Naive B cell (primary cell): ENCODE data around the gene CFAP210. TPM values are rescaled to one million over a fixed set of nuclear protein-coding genes. Genes with fewer than 3 reads are reported as not detected.

Experiments
- ATAC-seq, 2 donors: fragments of 150-1000 bp; cut with Tn5 transposase; 2 replicates each; pipeline ENCODE4 v1.10.0; 2021; ENCODE audit warnings: low read depth in 2 of 2, mild to moderate bottlenecking in 2 of 2, moderate library complexity in 2 of 2
- DNase-seq: peaks from one replicate; pipeline ENCODE4 v3.0.0; 2022
- H3K27ac Mint-ChIP-seq, 6 donors: one replicate each; pipeline ENCODE4 v1.8.0; 2020 to 2022; ENCODE audit warnings: mild to moderate bottlenecking in 6 of 6, mixed read lengths in 6 of 6, moderate library complexity in 5 of 6, inconsistent platforms in 2 of 6
- H3K27me3 Mint-ChIP-seq, 3 donors: one replicate each; pipeline ENCODE4 v1.8.0; 2021 to 2022; ENCODE audit warnings: mixed read lengths in 3 of 3, mild to moderate bottlenecking in 1 of 3
- H3K36me3 Mint-ChIP-seq, 2 donors: one replicate each; pipeline ENCODE4 v1.8.0; 2020 to 2022; ENCODE audit warnings: mixed read lengths in 2 of 2, inconsistent platforms in 1 of 2, mild to moderate bottlenecking in 1 of 2
- H3K4me1 Mint-ChIP-seq, 3 donors: one replicate each; pipeline ENCODE4 v1.8.0; 2020 to 2022; ENCODE audit warnings: mixed read lengths in 3 of 3, inconsistent platforms in 1 of 3, mild to moderate bottlenecking in 1 of 3, moderate library complexity in 1 of 3
- H3K4me3 Mint-ChIP-seq, 8 donors: one replicate each; pipeline ENCODE4 v1.8.0; 2020 to 2022; ENCODE audit warnings: mild to moderate bottlenecking in 8 of 8, mixed read lengths in 8 of 8, moderate library complexity in 8 of 8, inconsistent platforms in 2 of 8
- H3K9me3 Mint-ChIP-seq, 7 donors: one replicate each; pipeline ENCODE4 v1.8.0; 2020 to 2022; ENCODE audit warnings: mixed read lengths in 7 of 7, mild to moderate bottlenecking in 5 of 7, inconsistent platforms in 2 of 7, moderate library complexity in 1 of 7
- polyA plus RNA-seq, 6 donors: library from polyadenylated mRNA; unstranded; fragments of 300-500 nt; fragmentation: Illumina TruSeq; gene quantifications; one replicate each; pipeline ENCODE4 v1.2.3, GENCODE V29; 2021; ENCODE audit warnings: low read depth in 6 of 6

Gene CFAP210
- polyA plus RNA-seq, 6 donors from 2014 or later: not detected

DNA sequence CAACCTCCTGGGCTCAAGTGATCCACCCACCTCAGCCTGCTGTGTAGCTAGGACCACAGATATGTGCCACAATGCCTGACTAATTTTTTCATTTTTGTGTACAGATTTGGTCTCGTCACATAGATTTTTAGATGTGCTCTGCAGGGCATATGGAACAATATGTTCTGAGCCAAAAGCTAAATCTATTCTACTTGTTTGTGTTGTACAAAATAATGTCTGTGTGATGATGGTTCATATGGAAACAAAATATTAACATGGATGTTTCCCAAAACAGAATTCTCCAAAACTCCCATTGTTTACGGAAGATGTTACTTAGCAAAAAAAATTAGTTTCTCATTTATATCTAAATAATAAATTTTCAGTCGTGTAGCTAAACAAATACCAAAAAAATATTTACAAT, 26.8 kb upstream of the CFAP210 start:
- Mint-ChIP-seq H3K9me3 (peaks cover 0 to under 1% (median 0%) of the 10 kb centered on the region in 7 donors), H3K4me3 (no peak overlapping the region), H3K4me1 (no peaks in the 10 kb centered on the region), H3K27me3 (no peaks in the 10 kb centered on the region), H3K36me3 (no peaks in the 10 kb centered on the region), H3K27ac (no peak overlapping the region)
- ATAC-seq (no peak), DNase-seq (no peak)

DNA sequence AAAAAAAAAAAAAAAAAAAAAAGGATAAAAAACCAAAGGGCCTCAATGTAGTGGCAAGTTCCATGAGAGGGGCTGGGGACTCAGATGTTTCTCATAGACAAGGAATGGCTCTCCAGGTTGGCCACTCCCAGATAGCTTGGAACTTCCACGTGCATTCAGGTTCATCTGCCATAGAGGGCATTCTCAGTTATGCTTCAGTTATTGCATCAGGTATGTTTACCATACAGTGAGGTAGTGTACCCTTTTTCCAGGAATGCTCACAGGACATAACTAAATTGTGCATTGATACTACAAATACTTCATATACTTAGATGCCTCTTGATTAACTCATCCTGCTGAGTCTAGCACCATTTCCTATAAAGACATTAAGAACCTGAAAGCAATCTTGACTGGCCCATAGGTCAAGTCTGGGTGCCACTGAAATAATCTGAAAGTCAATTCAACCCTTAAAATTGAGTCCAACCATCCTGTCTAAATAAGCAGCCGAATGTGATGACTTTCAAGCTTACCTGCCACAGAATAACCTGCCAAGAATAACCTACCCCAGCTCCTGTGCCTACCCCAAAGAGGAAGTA, 24.8 kb upstream of the CFAP210 start:
- Mint-ChIP-seq H3K27ac (peak overlapping the region in 1 of 6 donors; percentile 30), H3K27me3 (no peaks in the 10 kb centered on the region), H3K4me1 (no peaks in the 10 kb centered on the region), H3K9me3 (no peaks in the 10 kb centered on the region), H3K36me3 (no peaks in the 10 kb centered on the region), H3K4me3 (no peak overlapping the region)
- DNase-seq (no peak), ATAC-seq (no peak)

DNA sequence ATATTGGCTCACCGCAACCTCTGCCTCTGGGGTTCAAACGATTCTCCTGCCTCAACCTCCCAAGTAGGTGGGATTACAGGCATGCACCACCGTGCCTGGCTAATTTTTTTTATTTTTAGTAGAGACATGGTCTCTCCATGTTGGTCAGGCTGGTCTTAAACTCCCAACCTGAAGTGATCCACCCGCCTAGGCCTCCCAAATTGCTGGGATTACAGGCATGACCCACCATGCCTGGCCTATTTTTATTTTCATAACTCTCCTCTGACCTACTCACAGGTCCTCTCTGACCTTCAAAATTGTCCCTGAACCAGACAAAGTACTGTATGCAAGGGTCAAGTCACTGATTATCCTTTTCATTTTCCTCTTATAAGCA, 23.5 kb upstream of the CFAP210 start:
- ATAC-seq: no peak
- H3K4me3 Mint-ChIP-seq: no peak overlapping the region
- H3K4me1 Mint-ChIP-seq: no peaks in the 10 kb centered on the region
- H3K27me3 Mint-ChIP-seq: no peaks in the 10 kb centered on the region
- no peak overlapping the region for H3K27ac Mint-ChIP-seq
- no peak for DNase-seq
- no peaks in the 10 kb centered on the region for H3K36me3 Mint-ChIP-seq
- H3K9me3 Mint-ChIP-seq: no peaks in the 10 kb centered on the region

DNA sequence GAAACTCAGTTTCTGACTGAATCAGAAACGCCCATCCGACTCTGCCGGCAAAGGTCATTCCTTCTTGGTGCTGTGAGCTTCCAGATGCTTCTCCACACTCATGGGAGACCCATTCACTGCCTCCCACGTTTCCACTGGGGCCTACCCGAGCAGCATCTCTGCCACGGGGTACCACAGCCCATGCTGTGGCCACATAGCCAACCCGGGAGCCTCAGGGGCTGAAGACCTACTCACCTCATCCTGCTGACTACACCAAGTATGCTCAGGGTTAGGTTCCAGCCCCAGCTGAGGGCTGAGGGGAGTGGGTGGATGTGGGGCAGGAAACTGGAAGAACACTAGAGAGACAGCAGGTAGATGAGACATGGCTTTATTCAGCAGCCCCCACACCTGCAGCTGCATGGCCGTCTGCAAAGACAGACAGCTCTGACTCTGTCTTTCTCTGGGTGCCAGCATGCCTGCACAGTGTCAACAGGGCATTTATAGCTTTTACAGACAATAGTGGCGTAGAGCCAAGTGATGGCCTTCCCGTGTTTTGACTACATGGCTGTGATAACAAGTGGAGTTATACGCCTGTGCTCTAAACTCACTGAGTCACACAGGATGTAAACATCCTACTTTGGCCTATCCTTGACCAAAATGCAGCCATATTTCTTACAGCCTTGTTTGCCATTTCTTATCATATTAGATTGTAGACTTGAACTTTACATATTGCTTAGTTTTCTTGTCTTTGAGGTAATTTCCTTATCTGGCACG, 22.9 kb upstream of the CFAP210 start:
- no peak overlapping the region for H3K27ac Mint-ChIP-seq
- H3K4me1 Mint-ChIP-seq: no peaks in the 10 kb centered on the region
- DNase-seq (no peak), ATAC-seq (no peak)
- no peak overlapping the region for H3K4me3 Mint-ChIP-seq
- peaks cover 0 to 1% (median under 1%) of the 10 kb centered on the region in 7 donors for H3K9me3 Mint-ChIP-seq
- no peaks in the 10 kb centered on the region for H3K36me3 Mint-ChIP-seq
- H3K27me3 Mint-ChIP-seq: no peaks in the 10 kb centered on the region

DNA sequence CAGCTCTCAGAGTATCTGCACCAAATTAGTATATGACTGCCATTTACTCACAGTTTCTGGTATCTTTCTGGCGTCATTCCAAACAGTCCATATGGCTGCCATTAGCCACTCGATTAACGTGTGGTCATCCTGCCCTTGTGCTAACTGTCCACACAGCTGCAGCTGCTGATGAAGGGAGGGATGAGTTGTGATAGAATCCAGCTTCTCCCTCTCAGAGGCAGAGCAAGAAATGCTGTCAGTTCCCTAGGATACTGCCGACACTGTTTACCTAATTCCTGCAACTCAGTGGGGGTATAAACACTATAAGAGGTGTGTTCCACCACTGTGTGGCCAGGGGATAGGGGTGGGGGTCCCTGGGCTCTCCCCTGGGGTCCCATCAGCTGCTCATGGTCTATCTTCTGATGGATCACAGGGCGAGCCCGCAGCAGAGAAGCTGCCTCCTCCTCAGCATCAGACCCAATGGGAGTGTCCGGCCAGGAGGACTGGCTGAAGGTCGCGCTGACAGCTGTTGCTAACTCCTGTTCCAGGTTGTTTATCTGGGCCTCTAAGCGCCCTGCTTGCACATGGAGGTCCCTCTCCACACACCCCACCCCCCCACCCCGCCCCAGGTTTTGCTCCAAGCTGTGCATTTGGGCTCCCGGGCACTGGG, 22.2 kb upstream of the CFAP210 start:
- H3K27me3 Mint-ChIP-seq: no peaks in the 10 kb centered on the region
- peaks cover 0 to 7% of the 10 kb centered on the region in 2 donors for H3K36me3 Mint-ChIP-seq
- H3K4me1 Mint-ChIP-seq: no peaks in the 10 kb centered on the region
- H3K27ac Mint-ChIP-seq: no peak overlapping the region
- ATAC-seq: no peak
- peaks cover 0 to 9% (median 2%) of the 10 kb centered on the region in 7 donors for H3K9me3 Mint-ChIP-seq
- no peak overlapping the region for H3K4me3 Mint-ChIP-seq
- DNase-seq: no peak

DNA sequence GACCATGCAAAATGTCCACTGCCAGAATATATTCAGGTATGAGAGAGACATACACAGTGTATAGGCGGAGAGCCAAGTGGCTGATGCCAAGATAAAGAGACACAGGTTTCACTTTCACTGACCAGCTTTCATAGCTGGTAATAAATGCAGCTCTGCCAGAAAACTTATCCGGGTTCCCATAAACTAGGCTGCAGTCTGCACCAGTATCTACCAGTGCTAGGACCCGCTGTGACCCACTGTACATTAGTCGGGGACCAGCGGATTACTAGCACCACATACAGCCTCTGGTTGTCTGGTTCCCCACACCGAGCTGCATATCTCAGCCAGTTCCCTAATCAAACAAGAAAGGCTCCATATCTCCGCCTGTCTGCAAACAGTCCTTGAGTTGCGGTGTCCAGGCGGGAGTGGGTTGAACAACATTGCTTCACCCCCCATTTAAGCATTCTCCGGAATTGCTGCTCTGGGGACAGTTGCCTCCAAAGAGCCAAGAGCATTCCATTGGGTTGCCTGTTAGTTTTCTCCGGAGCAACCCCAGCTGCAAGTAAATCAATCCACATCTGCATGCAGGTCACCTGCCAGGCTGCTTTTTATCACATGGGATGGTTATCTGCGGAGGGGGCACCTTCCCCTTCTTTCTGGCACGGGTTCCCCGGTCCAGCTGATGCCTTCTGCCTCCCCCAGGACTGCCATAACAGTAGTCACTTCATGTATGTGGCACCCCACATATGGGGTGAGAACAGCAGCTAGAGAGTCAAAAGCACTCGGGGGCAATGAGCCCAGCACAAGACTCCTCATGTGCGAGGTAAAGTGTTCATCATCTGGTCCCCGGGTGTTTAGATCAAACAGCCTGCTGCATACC, 21.4 kb upstream of the CFAP210 start:
- DNase-seq (no peak), ATAC-seq (no peak)
- Mint-ChIP-seq H3K4me3 (peak overlapping the region in 1 of 8 donors; percentile 36), H3K36me3 (peaks cover 0 to 9% of the 10 kb centered on the region in 2 donors), H3K4me1 (no peaks in the 10 kb centered on the region), H3K9me3 (peaks cover 0 to 10% (median 2%) of the 10 kb centered on the region in 7 donors), H3K27me3 (no peaks in the 10 kb centered on the region), H3K27ac (no peak overlapping the region)

DNA sequence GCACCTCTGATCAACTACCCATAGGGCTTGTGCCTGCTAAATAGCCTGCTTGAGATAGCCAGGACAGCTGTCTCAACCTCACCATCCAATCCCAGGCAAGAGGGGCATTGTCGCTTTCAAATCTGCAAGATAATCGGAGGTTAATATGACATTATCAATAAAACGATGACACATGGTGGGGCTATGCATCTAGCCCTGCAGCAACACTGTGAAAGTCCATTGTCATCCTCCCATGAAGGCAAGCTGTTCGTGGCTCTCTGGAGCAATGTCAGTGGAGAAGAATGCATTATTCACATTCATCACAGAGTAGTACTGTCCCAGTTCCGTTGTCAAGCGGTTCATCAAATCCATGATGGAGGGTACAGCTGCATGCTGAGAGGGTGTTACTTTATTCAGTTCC, 20.5 kb upstream of the CFAP210 start:
- H3K9me3 Mint-ChIP-seq: peaks cover 0 to 10% (median 2%) of the 10 kb centered on the region in 7 donors
- DNase-seq: no peak
- no peaks in the 10 kb centered on the region for H3K27me3 Mint-ChIP-seq
- no peak overlapping the region for H3K4me3 Mint-ChIP-seq
- H3K27ac Mint-ChIP-seq: no peak overlapping the region
- no peaks in the 10 kb centered on the region for H3K4me1 Mint-ChIP-seq
- H3K36me3 Mint-ChIP-seq: peaks cover 0 to 9% of the 10 kb centered on the region in 2 donors
- no peak for ATAC-seq

DNA sequence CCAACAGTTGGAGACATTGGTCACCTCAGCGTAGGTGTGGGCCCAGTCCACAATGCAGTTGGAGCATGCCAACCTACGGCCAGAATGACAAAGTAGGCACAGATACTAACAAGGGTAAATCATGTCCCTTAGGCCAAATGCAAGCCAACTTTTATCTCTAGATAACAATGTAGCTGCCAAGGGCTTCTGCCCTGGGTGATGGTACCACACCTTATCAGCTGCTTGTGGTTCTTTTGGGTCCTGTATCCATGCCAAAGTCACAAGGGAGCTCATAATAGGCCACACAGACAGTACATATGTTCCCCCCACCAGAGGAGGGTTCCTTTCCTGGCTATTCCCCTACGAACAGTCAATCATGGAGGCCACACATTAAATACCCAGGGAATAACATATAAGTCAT, 19.1 kb upstream of the CFAP210 start:
- ATAC-seq (no peak), DNase-seq (no peak)
- Mint-ChIP-seq H3K4me1 (no peaks in the 10 kb centered on the region), H3K36me3 (peaks cover 0 to 9% of the 10 kb centered on the region in 2 donors), H3K4me3 (no peak overlapping the region), H3K9me3 (peaks cover 0 to 10% (median 2%) of the 10 kb centered on the region in 7 donors), H3K27ac (no peak overlapping the region), H3K27me3 (no peaks in the 10 kb centered on the region)

DNA sequence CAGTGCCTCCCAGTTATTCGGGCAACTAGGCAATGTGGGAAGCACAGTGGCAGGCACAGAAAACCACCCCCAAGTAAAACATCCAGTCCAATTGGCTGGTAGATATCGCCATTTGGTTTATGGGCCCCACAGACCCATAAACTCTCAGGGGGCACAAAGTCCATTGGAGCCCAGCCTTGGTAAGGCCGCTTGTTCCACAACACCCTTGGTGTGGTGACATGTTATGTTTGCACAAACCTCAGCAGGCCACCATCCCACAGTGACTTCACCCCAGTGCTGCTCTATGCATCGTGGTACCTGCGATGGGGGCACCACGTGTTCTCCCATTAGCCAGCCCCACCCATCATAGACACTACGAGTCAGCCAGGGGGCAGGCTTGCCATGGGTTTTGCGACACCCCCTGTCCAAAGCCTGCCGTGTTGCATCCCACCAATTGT, 18.6 kb upstream of the CFAP210 start:
- H3K27me3 Mint-ChIP-seq: no peaks in the 10 kb centered on the region
- no peak for ATAC-seq

DNA sequence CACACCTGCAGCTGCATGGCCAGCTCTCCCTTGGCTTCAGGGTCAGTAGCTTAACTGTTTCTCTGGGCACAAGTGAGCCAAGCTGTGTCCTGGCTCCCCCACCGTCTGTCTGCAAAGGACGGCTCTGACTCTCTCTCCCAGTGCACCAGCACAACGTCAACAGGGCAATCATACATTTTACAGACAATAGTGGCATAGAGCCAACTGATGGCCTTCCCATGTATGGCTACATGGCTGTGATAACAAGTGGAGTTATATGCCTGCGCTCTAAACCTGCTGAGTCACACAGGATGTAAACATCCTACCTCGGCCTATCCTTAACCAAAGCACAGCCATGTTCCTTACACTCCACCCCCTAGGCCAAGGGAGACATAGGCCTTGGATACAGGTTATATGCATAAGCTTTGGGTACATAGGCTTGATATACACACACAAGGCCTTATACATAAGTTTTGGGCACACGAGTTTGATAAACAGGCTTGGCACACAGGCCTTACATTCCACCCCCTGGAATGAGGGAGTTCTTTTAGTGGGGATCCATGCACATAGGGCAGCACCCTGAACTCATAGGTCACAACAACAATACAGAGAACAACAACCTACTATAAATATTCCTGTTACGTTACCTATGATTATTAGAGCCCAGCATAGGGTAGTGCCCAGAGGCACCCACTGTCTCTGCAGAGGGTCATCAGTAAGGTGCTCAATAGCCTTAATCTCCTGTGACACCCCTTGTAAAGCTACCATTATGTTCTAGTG, 17.7 kb upstream of the CFAP210 start:
- Mint-ChIP-seq H3K27ac (peak overlapping the region in 1 of 6 donors; percentile 14), H3K27me3 (no peaks in the 10 kb centered on the region), H3K4me3 (no peak overlapping the region), H3K4me1 (peaks cover 0 to 6% (median 0%) of the 10 kb centered on the region in 3 donors), H3K36me3 (peaks cover 0 to 9% of the 10 kb centered on the region in 2 donors), H3K9me3 (peaks cover 0 to 10% (median 3%) of the 10 kb centered on the region in 7 donors)
- no peak for ATAC-seq
- DNase-seq: no peak

More for the DNA sequence above, 18.6 kb upstream of the CFAP210 start:
- Mint-ChIP-seq H3K36me3 (peaks cover 0 to 9% of the 10 kb centered on the region in 2 donors), H3K4me1 (peaks cover 0 to 1% (median 0%) of the 10 kb centered on the region in 3 donors), H3K4me3 (no peak overlapping the region), H3K9me3 (peaks cover 0 to 10% (median 2%) of the 10 kb centered on the region in 7 donors), H3K27ac (no peak overlapping the region)
- no peak for DNase-seq

DNA sequence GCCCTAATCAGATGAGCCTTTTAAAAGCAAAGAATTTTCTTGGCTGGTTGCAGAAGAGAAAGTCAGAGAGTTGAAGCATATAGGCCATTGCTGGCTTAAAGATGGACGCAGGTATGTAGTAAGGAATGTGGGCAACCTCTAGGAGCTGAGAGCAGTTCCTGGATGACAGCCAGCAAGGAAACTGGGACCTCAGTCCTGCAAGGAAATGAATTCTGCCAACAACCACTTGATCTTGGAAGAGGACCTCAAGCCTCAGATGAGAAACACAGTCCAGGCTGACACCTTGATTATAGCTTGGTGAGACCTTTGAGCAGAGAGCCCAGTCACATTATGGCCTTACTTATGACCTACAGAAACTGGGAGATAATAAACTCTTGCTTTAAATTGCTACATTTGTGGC, 15.8 kb upstream of the CFAP210 start:
- H3K4me3 Mint-ChIP-seq: no peak overlapping the region

DNA sequence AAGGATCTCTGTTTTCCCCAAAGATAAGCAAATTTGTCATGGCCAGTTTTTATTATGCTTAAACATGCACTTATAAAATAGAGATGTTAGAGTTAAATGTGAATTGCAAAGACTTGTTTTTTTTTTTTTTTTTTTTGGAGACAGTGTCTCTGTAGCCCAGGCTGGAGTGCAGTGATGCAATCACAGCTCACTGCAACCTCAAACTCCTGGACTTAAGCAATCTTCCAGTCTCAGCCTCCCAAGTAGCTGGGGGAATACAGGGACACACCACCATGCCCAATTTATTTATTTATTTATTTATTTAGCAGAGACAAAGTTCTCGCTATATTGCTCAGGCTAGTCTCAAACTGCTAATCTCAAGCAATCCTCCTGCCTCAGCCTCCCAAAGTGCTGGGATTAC, 15.1 kb upstream of the CFAP210 start:
- Mint-ChIP-seq H3K27me3 (no peaks in the 10 kb centered on the region), H3K36me3 (peaks cover 0 to 9% of the 10 kb centered on the region in 2 donors), H3K4me1 (peaks cover 0 to 6% (median 0%) of the 10 kb centered on the region in 3 donors), H3K9me3 (peaks cover 0 to 10% (median 3%) of the 10 kb centered on the region in 7 donors), H3K4me3 (no peak overlapping the region), H3K27ac (no peak overlapping the region)
- ATAC-seq (no peak), DNase-seq (no peak)

More for the DNA sequence above, 15.8 kb upstream of the CFAP210 start:
- DNase-seq: no peak
- no peak for ATAC-seq
- H3K36me3 Mint-ChIP-seq: peaks cover 0 to 9% of the 10 kb centered on the region in 2 donors
- peaks cover 0 to 10% (median 3%) of the 10 kb centered on the region in 7 donors for H3K9me3 Mint-ChIP-seq
- no peaks in the 10 kb centered on the region for H3K27me3 Mint-ChIP-seq
- H3K4me1 Mint-ChIP-seq: peaks cover 0 to 6% (median 0%) of the 10 kb centered on the region in 3 donors
- no peak overlapping the region for H3K27ac Mint-ChIP-seq
